Cardiac septum (tissue), 1 donor: ENCODE data around the gene KCP. TPM values are rescaled to one million over a fixed set of nuclear protein-coding genes. Genes with fewer than 3 reads are reported as not detected.

Experiments
- DNase-seq: peaks from one replicate; pipeline ENCODE4 v3.0.0-alpha.2; 2020; ENCODE audit warnings: low spot score
- intact Hi-C: fragments of 100-400 bp; cut with DNase I; formaldehyde crosslinking; loops from one replicate; pipeline ENCODE4 v1.14.0; 2022
- total RNA-seq: library from RNA; stranded (reverse); fragmentation: NEBNext Ultra II Directional; extraction: Animal tissue kit (Norgen Biotek cat#: 25700); gene quantifications from one replicate; pipeline ENCODE4 v1.2.1, GENCODE V29; 2021
- donor health status: DM: no; HTN: no; CAD: no.

KCP gene
- total RNA-seq, 1 donor from 2014 or later, result 0.35 TPM

DNA sequence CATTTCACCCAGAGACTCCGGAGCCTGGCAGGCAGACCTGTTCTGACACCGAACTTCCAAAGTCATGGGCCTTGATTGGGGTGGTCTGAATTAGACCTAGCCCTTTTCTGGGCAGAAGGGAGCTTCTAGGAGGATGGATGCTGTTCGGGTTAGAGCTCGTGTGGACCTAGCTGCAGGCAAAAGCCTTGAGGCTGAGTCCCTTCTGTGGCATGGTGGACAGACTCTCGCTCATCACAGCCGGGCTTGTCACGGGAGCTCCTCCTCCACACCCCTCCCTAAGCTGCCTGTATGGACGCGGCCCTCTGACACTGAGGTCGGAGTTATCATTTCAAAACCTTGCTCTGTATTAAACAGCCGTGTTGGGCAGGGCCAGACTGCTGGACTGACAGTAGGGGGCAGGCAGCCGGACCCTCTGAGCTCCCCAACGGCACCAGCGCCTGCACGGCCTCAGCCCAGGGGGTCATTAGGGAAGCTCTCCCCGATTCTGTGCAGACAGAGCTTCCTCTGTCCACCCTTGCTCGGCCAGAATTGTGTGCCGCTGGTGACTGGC lies 29.4 kb upstream of the KCP start:
- no peak for DNase-seq
- intact Hi-C loops, result no loop called here

GRCh38 chr7:128939075-128939860 lies 28.8 kb upstream of the KCP start:
- peak; percentile 57 for DNase-seq
- intact Hi-C loops, result no loop called here

DNA sequence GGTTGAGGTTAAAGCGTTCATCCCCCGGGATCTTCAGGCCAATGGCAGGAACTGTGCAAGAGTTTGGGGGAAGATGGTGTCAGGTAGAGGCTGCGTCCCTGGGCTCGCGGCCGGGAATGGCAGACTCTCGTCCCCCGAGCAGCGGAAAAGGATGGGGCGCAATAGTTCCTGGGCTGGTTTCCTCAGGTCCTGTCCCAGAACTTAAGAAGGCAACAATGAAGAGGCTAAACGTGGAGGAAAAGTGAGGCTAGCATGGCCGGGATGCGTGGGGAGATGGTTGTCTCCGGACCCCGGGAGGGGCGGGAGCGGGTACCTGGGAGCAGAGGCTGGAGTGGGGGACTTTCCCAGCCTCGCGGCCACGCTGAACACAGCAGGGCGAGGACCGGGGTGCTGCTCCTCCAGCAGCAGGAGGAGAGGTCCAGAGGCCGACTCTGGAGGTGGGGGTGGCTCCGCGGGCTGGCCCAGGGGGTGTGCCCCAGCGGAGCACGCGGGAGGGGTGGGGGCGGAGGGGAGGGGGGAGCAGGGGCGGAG lies 28.1 kb upstream of the KCP start:
- peak; percentile 74 for DNase-seq
- intact Hi-C loops, result no loop called here

DNA sequence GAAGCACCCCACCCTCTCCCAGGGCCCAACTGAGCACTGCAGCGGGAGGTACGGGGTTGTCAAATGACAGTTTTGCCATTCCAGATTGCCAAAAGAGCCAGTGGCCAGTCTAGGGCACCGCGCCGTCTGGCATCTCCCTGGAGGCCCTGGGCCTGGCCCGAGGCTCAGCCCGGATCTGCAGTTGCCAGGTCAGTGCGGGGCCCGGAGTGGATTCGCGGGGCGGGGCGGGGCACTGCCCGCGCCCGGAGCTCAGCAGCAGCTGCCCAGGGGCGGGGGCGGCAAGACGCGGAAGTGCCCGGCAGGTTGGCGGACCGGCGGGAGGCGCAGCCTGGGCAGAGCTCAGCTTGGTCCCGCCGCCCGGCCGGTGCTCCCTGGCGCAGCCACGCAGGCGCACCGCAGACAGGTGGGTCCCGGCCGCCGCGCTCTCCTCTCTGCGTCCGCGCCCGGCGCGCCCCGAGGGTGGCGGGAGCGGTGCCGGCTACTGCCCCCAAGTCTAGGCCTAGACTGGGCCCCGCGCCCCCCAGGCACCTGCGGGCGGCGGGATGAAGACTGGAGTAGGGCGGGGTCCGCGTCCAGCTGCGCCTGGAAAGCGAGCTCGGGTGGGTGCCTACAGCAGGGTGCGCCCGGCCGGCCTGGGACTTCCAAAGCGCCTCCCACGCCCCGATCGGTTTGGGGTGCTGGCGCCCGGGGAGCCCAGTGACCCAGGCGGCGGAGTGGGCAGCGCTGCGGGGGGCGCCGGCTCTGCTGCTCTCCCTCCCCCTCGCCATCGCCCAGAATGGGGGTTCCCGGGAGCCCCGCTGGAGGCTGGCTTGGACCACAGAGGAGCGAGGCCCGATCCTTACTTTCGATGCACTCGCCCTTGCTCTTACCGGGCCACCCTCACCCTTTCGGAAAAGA lies 27.4 kb upstream of the KCP start, which contains the start of gene IRF5:
TSS of gene IRF5 (plus strand) at position 281 of the 897 bp plus-strand sequence. CDS start 4,155 bp downstream, outside the sequence.
- intact Hi-C loops, result no loop called here
- peak; percentile 90 for DNase-seq

GRCh38 chr7:128937271-128937646 lies 26.8 kb upstream of the KCP start:
- intact Hi-C loops, result no loop called here
- DNase-seq, result peak; percentile 69

DNA sequence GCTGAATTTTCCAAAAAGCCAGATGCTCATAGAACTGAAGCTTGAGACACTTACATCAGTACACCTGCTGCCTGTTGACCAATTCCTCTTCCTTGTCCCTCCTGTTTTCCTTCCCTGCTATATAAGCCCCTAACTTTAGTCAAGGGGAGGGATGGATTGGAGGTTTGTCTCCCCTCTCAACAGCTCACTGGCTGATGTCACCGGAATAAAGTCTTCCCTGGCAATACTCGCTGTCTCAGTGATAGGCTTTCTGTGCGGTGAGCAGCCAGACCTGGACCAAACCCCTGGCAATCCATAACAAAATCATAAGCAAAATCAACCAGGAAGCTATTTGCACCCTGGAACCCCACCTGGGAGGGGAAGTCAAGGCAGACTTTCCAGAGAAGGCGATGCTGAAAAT lies 26.3 kb upstream of the KCP start:
- intact Hi-C loops, result no loop called here
- peak; percentile 43 for DNase-seq

DNA sequence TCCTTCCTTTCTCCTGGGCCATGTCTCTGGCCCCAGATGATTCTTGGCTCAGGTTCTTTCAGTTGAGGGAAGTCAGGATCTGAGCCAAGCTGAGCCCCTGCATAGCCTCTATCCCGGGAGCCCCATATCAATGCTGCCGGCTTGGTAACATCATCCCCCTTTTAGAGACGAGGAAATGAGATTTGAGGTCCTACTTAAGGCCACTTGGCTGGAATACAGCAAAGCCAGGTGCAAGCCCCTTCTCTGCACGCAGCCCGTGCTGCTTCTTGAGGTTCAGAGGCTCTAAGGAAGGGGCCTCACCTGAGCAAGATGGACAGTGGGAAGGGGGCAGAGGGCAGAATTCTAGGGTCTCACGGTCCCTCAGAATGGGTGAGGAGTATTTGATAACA lies 24.8 kb upstream of the KCP start:
- intact Hi-C loops, result no loop called here
- DNase-seq, result peak; percentile 38

DNA sequence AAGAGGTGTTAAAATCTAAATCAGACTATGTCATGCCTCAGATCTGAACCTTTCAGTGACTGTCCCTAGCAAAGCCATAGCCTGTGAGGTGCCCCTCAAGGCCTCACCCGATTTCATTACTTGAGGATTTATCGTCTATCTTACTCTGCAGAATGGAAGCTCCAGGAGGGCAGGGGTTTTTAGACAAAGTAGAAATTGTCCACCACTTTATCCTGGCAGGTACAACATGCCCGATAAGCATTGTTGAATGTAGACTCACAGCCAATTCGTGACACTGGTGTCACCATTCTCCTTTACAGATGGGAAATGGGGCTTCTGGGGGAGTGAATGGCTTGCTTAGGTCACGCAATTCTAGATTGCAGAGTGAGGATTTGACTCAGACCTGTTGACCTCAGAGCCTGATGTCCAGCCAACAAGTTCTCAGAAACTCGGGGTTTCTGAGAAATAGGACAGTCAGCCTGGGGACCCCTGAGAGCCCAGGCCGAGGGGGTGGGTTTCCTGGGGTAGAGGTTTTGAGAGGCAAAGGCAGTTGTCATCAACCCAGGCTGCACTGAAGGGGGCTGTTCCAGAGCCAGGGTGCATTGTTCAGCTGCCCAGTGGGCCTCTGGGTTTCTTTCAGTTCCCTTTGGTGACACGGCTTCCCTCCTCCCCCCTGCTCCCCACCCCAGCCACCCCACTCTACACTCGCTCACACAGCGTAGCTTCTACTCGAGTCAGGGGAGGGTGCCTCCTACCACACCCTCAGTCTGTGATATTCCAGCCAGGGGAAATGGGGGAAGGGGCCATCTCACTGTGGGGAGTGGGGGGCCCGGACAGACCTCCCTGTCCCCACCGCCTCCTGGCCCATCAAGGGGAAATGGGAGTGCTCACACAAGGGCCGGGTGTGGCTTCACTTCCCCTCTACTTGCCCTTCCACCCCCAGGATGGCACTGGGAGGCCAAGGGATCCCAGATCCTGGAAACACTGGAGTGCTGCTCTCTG lies 24.1 kb upstream of the KCP start:
- intact Hi-C loops, result no loop called here
- peak; percentile 71 for DNase-seq

DNA sequence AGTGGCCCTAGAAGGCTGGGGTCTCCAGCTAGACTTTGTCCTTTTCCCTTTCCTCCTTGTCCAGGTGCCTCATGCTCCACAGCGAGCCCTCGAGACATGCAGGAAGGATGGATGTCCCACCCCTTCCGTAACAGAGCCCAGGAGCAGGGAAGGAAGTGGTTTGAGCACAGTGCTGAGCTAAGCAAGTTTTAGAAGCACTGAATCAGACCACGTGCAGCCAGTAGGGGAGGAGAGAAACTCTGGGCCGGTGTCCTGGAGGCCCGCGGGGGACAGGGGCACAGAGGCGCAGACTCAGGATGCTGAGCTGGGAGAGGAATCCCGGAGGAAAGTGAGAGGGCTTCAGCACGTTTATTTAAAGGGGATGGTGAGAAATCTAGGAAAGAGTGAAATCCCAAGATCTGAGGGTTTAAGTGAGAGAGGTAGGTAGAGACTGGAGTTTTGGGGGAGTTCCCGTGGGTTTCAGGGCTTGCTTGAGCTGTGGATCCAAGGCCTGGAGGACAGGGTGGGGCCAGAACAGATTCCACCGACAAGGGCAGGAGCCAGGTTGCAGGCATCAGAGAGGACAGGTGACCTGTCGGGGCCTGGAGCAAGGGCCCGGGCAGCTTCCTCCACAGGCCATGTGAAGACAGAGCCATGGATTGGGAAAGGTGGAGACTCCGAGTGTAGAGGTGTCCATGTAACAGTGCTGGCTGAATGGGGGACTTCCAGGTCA lies 22.8 kb upstream of the KCP start:
- DNase-seq, result no peak

GRCh38 chr7:128932862-128933179 lies 22.3 kb upstream of the KCP start:
- no peak for DNase-seq
- intact Hi-C loops, result no loop called here

More for the DNA sequence above, 22.8 kb upstream of the KCP start:
- intact Hi-C loops, result no loop called here

DNA sequence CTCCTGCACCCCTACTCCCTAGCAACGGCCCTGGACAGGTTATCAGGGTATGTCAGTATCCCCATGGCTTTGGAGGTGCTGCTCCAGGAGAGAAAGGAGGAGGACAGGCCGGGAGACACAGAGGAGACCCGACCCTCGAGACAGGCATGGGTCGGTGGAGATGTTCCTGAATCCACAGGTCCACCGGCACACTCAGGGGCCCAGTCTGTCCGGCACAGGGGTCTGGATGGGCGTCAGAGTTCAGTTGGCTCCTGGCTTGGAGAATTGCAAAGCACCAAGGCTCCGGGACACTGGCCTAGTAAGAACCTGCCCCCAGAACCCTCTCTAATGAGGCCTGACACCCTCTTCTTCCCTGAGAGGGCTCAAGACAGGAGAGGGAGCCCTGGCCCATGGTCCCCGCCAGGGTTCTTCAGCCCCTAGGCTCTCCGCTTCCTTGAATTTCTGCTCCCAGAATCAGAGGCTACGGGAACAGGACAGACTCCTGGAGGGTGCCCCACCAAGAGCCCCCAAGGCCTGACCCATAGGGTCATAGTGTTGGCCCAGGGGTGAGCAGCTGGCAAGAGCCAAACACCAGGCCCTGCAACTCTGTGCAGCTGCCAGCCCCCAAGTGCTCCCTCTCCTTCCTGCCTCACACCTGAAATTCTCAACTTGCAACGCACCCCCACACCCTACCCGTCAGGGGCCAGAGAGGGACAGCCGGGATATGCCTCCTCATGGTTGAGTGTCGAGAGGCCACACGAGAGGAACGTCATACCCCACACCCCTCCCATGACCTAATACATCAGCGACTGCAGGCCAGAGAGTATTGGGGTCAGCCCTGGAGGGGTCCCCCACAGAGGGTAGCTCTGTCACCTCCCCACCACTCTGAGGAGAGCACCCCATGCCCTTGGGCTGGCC lies 21.7 kb upstream of the KCP start:
- DNase-seq, result no peak
- intact Hi-C loops, result no loop called here

DNA sequence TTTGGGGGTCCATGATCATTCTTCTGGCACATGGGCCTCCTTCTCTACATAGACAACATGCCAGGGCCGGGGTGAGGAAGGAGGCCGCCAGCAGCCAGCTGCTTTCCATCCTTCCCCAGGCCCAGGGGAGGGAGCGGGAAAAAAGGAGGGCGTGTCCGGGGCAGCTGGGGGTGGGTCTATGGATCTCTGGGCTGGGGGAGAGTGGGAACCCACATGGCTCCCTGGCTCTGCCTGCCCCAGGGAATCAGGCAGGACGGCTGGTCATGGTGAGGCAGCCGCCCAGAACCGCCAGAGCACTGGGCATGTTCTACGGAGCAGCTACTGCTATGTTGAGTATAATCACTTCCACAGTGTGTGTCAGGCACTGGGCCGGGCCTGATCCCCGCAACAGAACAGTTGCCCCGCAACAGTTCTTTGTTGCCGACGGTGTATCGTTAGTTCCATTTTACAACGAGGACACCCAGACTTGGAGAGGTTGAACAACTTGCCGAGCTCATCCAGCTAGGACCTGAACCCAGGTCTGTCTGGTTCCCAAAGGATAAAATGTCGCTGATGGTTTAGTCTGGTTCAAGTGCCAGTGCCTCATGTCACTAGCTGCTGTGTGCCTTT lies 20.8 kb upstream of the KCP start:
- DNase-seq, result no peak

DNA sequence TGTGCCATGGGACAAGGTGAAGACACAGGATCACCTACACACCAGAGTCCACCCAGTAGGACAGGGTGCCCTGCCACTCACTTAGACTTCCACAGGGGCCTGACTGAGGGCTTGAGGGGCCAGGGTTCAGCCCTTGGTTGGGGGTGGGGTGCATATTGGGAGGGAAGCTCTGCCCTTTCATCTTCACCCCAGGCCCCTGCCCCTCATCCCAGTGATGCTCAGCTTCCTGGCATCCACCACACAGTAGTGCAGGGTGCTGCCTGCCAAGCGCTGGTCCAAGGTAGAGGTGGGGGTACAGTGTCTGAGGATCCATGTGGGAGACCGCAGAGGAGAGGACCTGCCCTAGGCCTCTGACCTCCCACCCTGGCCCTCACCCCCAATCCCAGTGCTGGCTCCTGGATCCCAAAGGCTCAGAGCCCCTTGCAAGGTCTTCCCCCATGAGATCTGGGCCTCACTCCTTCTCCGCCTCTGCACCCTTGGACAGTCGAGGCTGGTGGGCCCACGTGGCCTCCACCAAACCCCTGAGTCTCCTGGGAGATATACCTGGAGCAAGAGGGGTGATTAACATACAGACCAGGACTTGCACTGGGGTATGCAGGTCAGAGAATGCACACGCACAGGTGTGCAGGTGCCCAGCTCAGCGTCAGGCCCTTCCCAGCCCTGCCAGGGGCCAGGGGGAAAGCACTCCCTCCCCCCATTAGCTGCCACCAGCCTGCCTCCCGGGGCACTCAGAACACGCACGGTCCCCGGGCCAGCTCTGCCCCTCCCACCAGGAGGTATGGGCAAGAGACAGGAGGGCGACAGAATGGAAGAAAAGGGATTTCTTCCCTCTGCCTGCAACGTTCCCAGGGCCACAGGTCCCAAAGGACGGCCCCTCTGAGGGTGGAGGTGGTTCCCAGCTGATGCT lies 18.6 kb upstream of the KCP start:
- intact Hi-C loops, result no loop called here
- DNase-seq, result no peak

More for the DNA sequence above, 20.8 kb upstream of the KCP start:
- intact Hi-C loops, result no loop called here

GRCh38 chr7:128928159-128928813 lies 17.8 kb upstream of the KCP start:
- no peak for DNase-seq
- intact Hi-C loops, result no loop called here

GRCh38 chr7:128924707-128925588 lies 14.4 kb upstream of the KCP start:
- intact Hi-C loops, result no loop called here
- DNase-seq, result no peak
